Raji (cell line): ENCODE measurements around the gene NAV3.

Experiments
- POLR2A ChIP-seq: IDR thresholded peaks from 2 replicates; pipeline ENCODE4 v1.6.1; 2011; ENCODE audit warnings: low read depth, low read length, control low read depth; ENCODE audit not compliant: insufficient read depth

Gene NAV3

GRCh38 chr12:78085542-78086182 lies 255.0 kb downstream of the NAV3 start:
- no peak for TF ChIP-seq POLR2A

- no peak for TF ChIP-seq POLR2A
Measured at GRCh38 chr12:78086553-78087362, 256.1 kb downstream of the NAV3 start.

GRCh38 chr12:78087363-78087675 lies 256.6 kb downstream of the NAV3 start:
- no peak for TF ChIP-seq POLR2A

GRCh38 chr12:78088391-78088832 lies 257.7 kb downstream of the NAV3 start:
- no peak for TF ChIP-seq POLR2A

- no peak for TF ChIP-seq POLR2A
Measured at GRCh38 chr12:78090266-78090665, 259.6 kb downstream of the NAV3 start.

GRCh38 chr12:78095623-78096022 lies 264.9 kb downstream of the NAV3 start:
- no peak for TF ChIP-seq POLR2A

- TF ChIP-seq POLR2A = no peak
Measured at GRCh38 chr12:78096909-78097597, 266.4 kb downstream of the NAV3 start.

GRCh38 chr12:78099806-78100205 lies 269.1 kb downstream of the NAV3 start:
- no peak for TF ChIP-seq POLR2A

GRCh38 chr12:78101113-78101876 lies 270.6 kb downstream of the NAV3 start:
- no peak for TF ChIP-seq POLR2A

GRCh38 chr12:78101946-78102635 lies 271.4 kb downstream of the NAV3 start:
- TF ChIP-seq POLR2A = no peak

- TF ChIP-seq POLR2A = no peak
Measured at GRCh38 chr12:78115889-78116288, 285.2 kb downstream of the NAV3 start.

GRCh38 chr12:78118036-78118435 lies 287.3 kb downstream of the NAV3 start:
- no peak for TF ChIP-seq POLR2A

- no peak for TF ChIP-seq POLR2A
Measured at GRCh38 chr12:78118486-78118885, 287.8 kb downstream of the NAV3 start.

GRCh38 chr12:78119351-78119918 lies 288.7 kb downstream of the NAV3 start:
- no peak for TF ChIP-seq POLR2A

GRCh38 chr12:78120306-78120705 lies 289.6 kb downstream of the NAV3 start:
- no peak for TF ChIP-seq POLR2A
